Mesenchymal stem cell (in vitro differentiated cells and primary cell): Measurements from ENCODE around the gene H1-8.

Source experiments
- DNase-seq: peaks from one replicate; pipeline ENCODE4 v3.0.0-alpha.2; 2013
- H2AFZ ChIP-seq: one replicate; pipeline ENCODE4 v1.6.1; 2013; ENCODE audit warnings: low read depth, mild to moderate bottlenecking, control low read depth, inconsistent platforms, low read length, moderate library complexity
- H2AK5ac ChIP-seq: 2 replicates; pipeline ENCODE4 v1.6.1; 2013; ENCODE audit warnings: low read length, moderate library complexity, mild to moderate bottlenecking, inconsistent platforms; ENCODE audit not compliant: severe bottlenecking
- H2BK120ac ChIP-seq: one replicate; pipeline ENCODE4 v1.6.1; 2013; ENCODE audit warnings: low read depth, mild to moderate bottlenecking, inconsistent platforms, low read length, moderate library complexity
- H2BK12ac ChIP-seq, 2 experiments: one replicate each; pipeline ENCODE4 v1.6.1; 2013; ENCODE audit warnings: inconsistent platforms in 2 of 2, low read length in 2 of 2, mild to moderate bottlenecking in 2 of 2, moderate library complexity in 2 of 2, control low read depth in 1 of 2
- H2BK15ac ChIP-seq: one replicate; pipeline ENCODE4 v1.6.1; 2013; ENCODE audit warnings: mild to moderate bottlenecking, low read depth, inconsistent platforms; ENCODE audit not compliant: poor library complexity, severe bottlenecking
- H2BK5ac ChIP-seq: 2 replicates; pipeline ENCODE4 v1.6.1; 2013; ENCODE audit warnings: low read depth, mild to moderate bottlenecking, low read length, control low read depth, inconsistent platforms; ENCODE audit not compliant: poor library complexity, severe bottlenecking
- H3K14ac ChIP-seq, 2 experiments: one replicate each; pipeline ENCODE4 v1.6.1; 2013; ENCODE audit warnings: inconsistent platforms in 2 of 2, low read length in 2 of 2, control low read depth in 1 of 2, mild to moderate bottlenecking in 1 of 2, moderate library complexity in 1 of 2
- H3K18ac ChIP-seq, 2 experiments: one replicate each; pipeline ENCODE4 v1.6.1; 2013; ENCODE audit warnings: inconsistent platforms in 2 of 2, low read length in 2 of 2, control low read depth in 1 of 2, low read depth in 1 of 2, mild to moderate bottlenecking in 1 of 2
- H3K23ac ChIP-seq, 2 experiments: one replicate each; pipeline ENCODE4 v1.6.1; 2013; ENCODE audit warnings: inconsistent platforms in 2 of 2, low read length in 2 of 2, mild to moderate bottlenecking in 2 of 2, moderate library complexity in 2 of 2, control low read depth in 1 of 2
- H3K27ac ChIP-seq: 2 replicates; pipeline ENCODE4 v1.5.1; 2013; ENCODE audit warnings: mild to moderate bottlenecking, moderate library complexity, low read length, control low read depth, inconsistent platforms; ENCODE audit not compliant: poor library complexity, severe bottlenecking
- H3K27me3 ChIP-seq, 2 experiments: 2 replicates each; pipeline versions ENCODE4 v1.6.1 to v1.7.0; 2013; ENCODE audit warnings: low read length in 2 of 2, mild to moderate bottlenecking in 2 of 2, moderate library complexity in 2 of 2, control low read depth in 1 of 2, inconsistent platforms in 1 of 2; ENCODE audit not compliant: control insufficient read depth in 1 of 2, insufficient read depth in 1 of 2
- H3K36me3 ChIP-seq, 2 experiments: 2 replicates each; pipeline versions ENCODE4 v1.6.1 to v1.7.0; 2013; ENCODE audit warnings: low read length in 2 of 2, control low read depth in 1 of 2, inconsistent platforms in 1 of 2, low read depth in 1 of 2, mild to moderate bottlenecking in 1 of 2; ENCODE audit not compliant: insufficient read depth in 2 of 2, control insufficient read depth in 1 of 2
- H3K4ac ChIP-seq, 2 experiments: one replicate each; pipeline ENCODE4 v1.6.1; 2013; ENCODE audit warnings: inconsistent platforms in 2 of 2, low read length in 2 of 2, mild to moderate bottlenecking in 2 of 2, moderate library complexity in 2 of 2, control low read depth in 1 of 2, low read depth in 1 of 2
- H3K4me1 ChIP-seq: 2 replicates; pipeline ENCODE4 v1.6.1; 2013; ENCODE audit warnings: low read depth, low read length, control low read depth; ENCODE audit not compliant: control insufficient read depth, insufficient read depth
- H3K4me2 ChIP-seq: 2 replicates; pipeline ENCODE4 v1.6.1; 2013; ENCODE audit warnings: low read length, mild to moderate bottlenecking, inconsistent platforms; ENCODE audit not compliant: poor library complexity, severe bottlenecking
- H3K4me3 ChIP-seq, 2 experiments: 2 replicates each; pipeline versions ENCODE4 v1.5.1 to v1.7.0; 2013; ENCODE audit warnings: low read length in 2 of 2, mild to moderate bottlenecking in 2 of 2, control low read depth in 1 of 2, low read depth in 1 of 2; ENCODE audit not compliant: insufficient read depth in 1 of 2
- H3K79me1 ChIP-seq: replicated peaks from 2 replicates; pipeline ENCODE4 v1.6.1; 2013; ENCODE audit warnings: mild to moderate bottlenecking, control low read depth, low read length, inconsistent platforms; ENCODE audit not compliant: poor library complexity, severe bottlenecking
- H3K9ac ChIP-seq: 2 replicates; pipeline ENCODE4 v1.7.0; 2013; ENCODE audit warnings: mild to moderate bottlenecking, low read length, moderate library complexity
- H3K9me3 ChIP-seq: 2 replicates; pipeline ENCODE4 v1.7.0; 2013; ENCODE audit warnings: mild to moderate bottlenecking, low read length; ENCODE audit not compliant: control insufficient read depth
- H4K8ac ChIP-seq: one replicate; pipeline ENCODE4 v1.6.1; 2013; ENCODE audit warnings: inconsistent platforms, mild to moderate bottlenecking, low read length, moderate library complexity
- H4K91ac ChIP-seq: one replicate; pipeline ENCODE4 v1.6.1; 2013; ENCODE audit warnings: mild to moderate bottlenecking, low read length, inconsistent platforms
- WGBS: methylation state at CpG from one replicate; pipeline ENCODE4 v1.1.7; 2013; ENCODE audit warnings: mixed read lengths; 5-methylcytosine and 5-hydroxymethylcytosine counted together

Gene H1-8

DNA sequence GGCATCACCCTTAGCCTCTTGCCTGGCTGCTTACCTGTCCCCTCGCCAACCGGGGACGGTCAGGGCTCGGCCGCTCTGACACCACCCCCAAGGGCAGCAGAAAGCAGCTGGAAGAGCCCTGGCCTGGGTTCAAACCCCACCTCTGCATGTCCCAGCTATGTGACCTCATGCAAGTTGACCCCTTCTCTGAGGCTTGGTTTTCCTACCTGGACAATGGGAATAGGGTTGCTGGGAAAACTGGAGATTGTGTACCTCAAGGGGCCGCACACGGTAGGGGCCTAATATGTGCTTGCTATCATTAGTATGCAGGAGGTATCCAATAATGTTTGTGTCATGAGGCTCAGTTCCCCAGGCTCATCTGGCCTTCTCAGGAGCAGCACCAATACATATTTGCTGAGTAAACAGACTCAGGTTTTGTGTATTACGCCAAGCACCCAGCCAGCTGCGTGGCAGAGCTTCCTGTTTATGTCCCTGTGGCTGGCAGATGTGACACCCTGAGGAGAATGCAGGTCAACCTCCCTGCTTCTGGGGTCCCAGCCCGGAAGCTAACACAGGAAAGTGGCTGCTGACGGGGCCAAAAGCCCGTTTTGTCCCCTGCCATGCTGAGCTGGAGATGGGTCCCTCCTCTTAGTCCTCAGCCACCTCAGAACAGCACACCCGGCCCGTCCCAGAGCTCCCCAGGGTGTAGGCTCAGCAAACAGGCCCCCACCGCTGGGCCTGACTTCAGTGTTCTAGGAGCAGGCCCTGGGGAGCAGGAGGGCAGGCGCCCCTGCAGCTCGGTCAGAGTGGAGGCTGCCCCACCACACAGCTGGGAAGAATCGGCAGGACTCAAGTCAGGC, 33.8 kb downstream of the H1-8 start:
- Histone ChIP-seq H3K18ac (no peak overlapping the region), H4K91ac (no peak overlapping the region), H3K27ac (no peak overlapping the region), H3K4ac (no peak overlapping the region), H4K8ac (peak overlapping the region; percentile 36), H3K23ac (no peak overlapping the region), H2BK15ac (no peak overlapping the region), H2BK12ac (no peak overlapping the region), H2BK120ac (no peak overlapping the region), H3K79me1 (peaks cover 5% of the 10 kb centered on the region), H3K14ac (no peak overlapping the region), H3K27me3 (no peaks in the 10 kb centered on the region), H3K36me3 (peaks cover 91 to 93% of the 10 kb centered on the region in 2 experiments), H2AFZ (no peak overlapping the region), H3K4me2 (no peak overlapping the region), H3K9me3 (no peaks in the 10 kb centered on the region), H3K4me3 (no peak overlapping the region), H2BK5ac (no peak overlapping the region), H2AK5ac (peak overlapping the region; percentile 33), H3K9ac (no peak overlapping the region), H3K4me1 (peaks cover 37% of the 10 kb centered on the region)
- DNase-seq = peak; percentile 28
- 84% methylated on average over 17 of the region's 18 CpGs for WGBS

- no peak overlapping the region for H3K4me3 ChIP-seq
- no peak overlapping the region for H4K8ac ChIP-seq
- H3K14ac ChIP-seq = no peak overlapping the region
- no peaks in the 10 kb centered on the region for H3K27me3 ChIP-seq
- H3K79me1 ChIP-seq = peaks cover 9% of the 10 kb centered on the region
- no peak overlapping the region for H2BK12ac ChIP-seq
- no peak overlapping the region for H2BK120ac ChIP-seq
- no peaks in the 10 kb centered on the region for H3K9me3 ChIP-seq
- peaks cover 37% of the 10 kb centered on the region for H3K4me1 ChIP-seq
- H3K36me3 ChIP-seq = peaks cover 91 to 93% of the 10 kb centered on the region in 2 experiments
- no peak overlapping the region for H3K18ac ChIP-seq
- H2AFZ ChIP-seq = no peak overlapping the region
- no peak overlapping the region for H2BK15ac ChIP-seq
- DNase-seq = no peak
- no peak overlapping the region for H2BK5ac ChIP-seq
- no peak overlapping the region for H3K27ac ChIP-seq
- H3K4ac ChIP-seq = no peak overlapping the region
- WGBS = 84% methylated on average over 17 of the region's 17 CpGs
- H3K9ac ChIP-seq = no peak overlapping the region
- no peak overlapping the region for H3K23ac ChIP-seq
- H2AK5ac ChIP-seq = no peak overlapping the region
- no peak overlapping the region for H3K4me2 ChIP-seq
- H4K91ac ChIP-seq = no peak overlapping the region
These were observed 34.4 kb downstream of the H1-8 start for GRCh38 chr3:129577366-129577765.

DNA sequence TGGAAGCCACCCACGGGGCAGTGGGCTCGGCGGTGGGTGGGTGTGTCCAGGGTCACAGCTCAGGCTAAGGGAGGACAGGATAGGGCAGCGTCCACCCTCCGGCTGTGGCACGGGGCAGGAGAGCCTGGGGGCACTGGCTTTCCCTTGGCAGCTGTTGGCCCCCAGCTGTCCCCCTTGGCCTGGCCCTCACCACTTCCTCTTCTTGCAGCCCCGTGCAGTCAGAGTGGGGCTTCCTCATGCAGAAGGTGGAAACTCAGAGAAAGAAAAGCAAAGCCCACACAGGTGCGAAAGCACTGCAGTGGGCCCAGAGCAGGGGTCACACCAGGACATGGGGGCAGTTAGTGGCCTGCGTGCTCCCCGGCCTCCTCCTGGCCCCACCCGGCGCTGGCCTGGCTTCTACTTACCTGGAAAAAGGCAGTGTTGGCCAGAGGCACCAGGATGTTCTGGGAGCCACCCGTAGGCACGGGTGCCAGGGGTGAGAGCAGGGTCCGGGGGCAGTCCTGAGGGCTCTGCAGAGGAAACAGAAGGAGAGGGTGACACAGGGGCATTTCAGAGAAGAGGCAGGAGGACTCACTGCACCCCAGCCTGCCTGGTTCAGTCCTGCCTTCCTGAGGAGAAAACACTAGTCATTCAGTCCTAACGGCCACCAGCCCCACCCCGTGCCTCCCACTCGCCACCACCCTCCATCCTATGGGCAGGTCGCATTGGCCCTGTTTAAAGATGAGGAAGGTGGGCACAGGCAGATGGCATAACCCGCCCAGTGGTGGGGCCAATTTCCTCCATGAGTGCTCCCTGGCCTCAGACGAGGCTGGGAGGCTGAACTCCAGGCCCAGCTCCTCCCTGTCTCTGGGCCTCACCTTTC, 35.2 kb downstream of the H1-8 start:
- Histone ChIP-seq H4K91ac (no peak overlapping the region), H3K27ac (no peak overlapping the region), H4K8ac (no peak overlapping the region), H3K23ac (no peak overlapping the region), H3K14ac (no peak overlapping the region), H2BK15ac (no peak overlapping the region), H3K4me3 (no peak overlapping the region), H3K9ac (no peak overlapping the region), H3K9me3 (no peaks in the 10 kb centered on the region), H2AK5ac (no peak overlapping the region), H2BK5ac (no peak overlapping the region), H3K79me1 (peaks cover 9% of the 10 kb centered on the region), H3K36me3 (peaks cover 92 to 93% of the 10 kb centered on the region in 2 experiments), H3K18ac (no peak overlapping the region), H2BK12ac (no peak overlapping the region), H3K4me2 (no peak overlapping the region), H3K4ac (no peak overlapping the region), H2BK120ac (no peak overlapping the region), H2AFZ (no peak overlapping the region), H3K27me3 (no peaks in the 10 kb centered on the region), H3K4me1 (peaks cover 37% of the 10 kb centered on the region)
- WGBS = 95% methylated on average over 21 of the region's 21 CpGs
- DNase-seq = no peak

- WGBS = 92% methylated on average over 10 of the region's 10 CpGs
- Histone ChIP-seq H3K9me3 (no peaks in the 10 kb centered on the region), H3K14ac (no peak overlapping the region), H2BK12ac (no peak overlapping the region), H3K4ac (no peak overlapping the region), H3K36me3 (peaks cover 92 to 93% of the 10 kb centered on the region in 2 experiments), H3K4me3 (no peak overlapping the region), H3K79me1 (peaks cover 17% of the 10 kb centered on the region), H3K9ac (no peak overlapping the region), H3K18ac (no peak overlapping the region), H3K4me2 (no peak overlapping the region), H3K4me1 (peaks cover 37% of the 10 kb centered on the region), H2BK5ac (no peak overlapping the region), H2BK15ac (no peak overlapping the region), H4K8ac (no peak overlapping the region), H3K23ac (no peak overlapping the region), H2AFZ (no peak overlapping the region), H2BK120ac (no peak overlapping the region), H3K27ac (no peak overlapping the region), H4K91ac (no peak overlapping the region), H3K27me3 (no peaks in the 10 kb centered on the region), H2AK5ac (no peak overlapping the region)
- no peak for DNase-seq
These were observed 37.0 kb downstream of the H1-8 start for GRCh38 chr3:129579991-129580390.
